Endothelial cell of umbilical vein (primary cell): ENCODE data around the gene RP9. TPM values are rescaled to one million over a fixed set of nuclear protein-coding genes. Genes with fewer than 3 reads are reported as not detected.

Experiments
- BruUV-seq: library from RNA; stranded (reverse); fragments of 400-500 nt; replicated peaks from 2 replicates; lab custom pipeline; 2021; lab: Mats Ljungman, UMichigan
- CTCF ChIA-PET: fragments of 300-600, 350-600 bp; sonication (Branson Sonifier 250); formaldehyde crosslinking; loops from one replicate; lab custom pipeline; 2021; ENCODE audit warnings: antibody characterized with exemption, inconsistent platforms; lab: Charles Lee
- POLR2A ChIA-PET: fragments of 300-600, 350-600 bp; sonication (Branson Sonifier 250); formaldehyde crosslinking; loops from one replicate; lab custom pipeline; 2021; ENCODE audit warnings: antibody characterized with exemption, inconsistent platforms; lab: Charles Lee
- DNase-seq: peaks from one replicate; pipeline ENCODE4 v3.0.0-alpha.2; 2011; ENCODE audit warnings: low read depth, low spot score
- FAIRE-seq: peaks from 2 replicates; lab custom pipeline; 2011; peaks lifted over from hg19 to GRCh38; lab: Jason Lieb, UNC
- H2AFZ ChIP-seq: 2 replicates; pipeline ENCODE4 v1.6.0; 2012; ENCODE audit warnings: low read depth, low read length, control low read depth, inconsistent platforms
- H3K27ac ChIP-seq: 2 replicates; pipeline ENCODE4 v1.5.1; 2011; ENCODE audit warnings: low read depth, mild to moderate bottlenecking, control low read depth, low read length, moderate library complexity; ENCODE audit not compliant: insufficient read depth
- H3K27me3 ChIP-seq, 2 experiments: 2 replicates each; pipeline versions ENCODE4 v1.6.0 to v1.6.1; 2011; ENCODE audit warnings: low read length in 2 of 2, mixed read lengths in 1 of 2; ENCODE audit not compliant: control insufficient read depth in 2 of 2, insufficient read depth in 2 of 2
- H3K36me3 ChIP-seq, 2 experiments: 2 replicates in 1 of 2; 3 replicates in 1 of 2; pipeline ENCODE4 v1.5.1; 2011; ENCODE audit warnings: low read length in 2 of 2, mild to moderate bottlenecking in 1 of 2, moderate library complexity in 1 of 2; ENCODE audit not compliant: control insufficient read depth in 2 of 2, insufficient read depth in 2 of 2; ENCODE audit errors: extremely low read depth in 1 of 2
- H3K4me1 ChIP-seq: 3 replicates; pipeline ENCODE4 v1.5.1; 2011; ENCODE audit warnings: mild to moderate bottlenecking, low read length; ENCODE audit not compliant: control insufficient read depth, insufficient read depth; ENCODE audit errors: extremely low read depth
- H3K4me2 ChIP-seq: 2 replicates; pipeline ENCODE4 v1.6.1; 2011; ENCODE audit warnings: low read length, control low read depth, mixed read lengths; ENCODE audit not compliant: insufficient read depth
- H3K4me3 ChIP-seq, 3 experiments: fragments of 200-600 bp in 1 of 3; sonication (generic), shearing (Covaris generic) in 1 of 3; replicated peaks in 1 of 3; 2 replicates each; pipeline ENCODE4 v1.5.1; 2011 to 2016; ENCODE audit warnings: control low read depth in 3 of 3, low read length in 3 of 3, mild to moderate bottlenecking in 2 of 3, inconsistent platforms in 1 of 3, low read depth in 1 of 3, moderate library complexity in 1 of 3; ENCODE audit not compliant: insufficient read depth in 1 of 3
- H3K79me2 ChIP-seq: 2 replicates; pipeline ENCODE4 v1.6.0; 2012; ENCODE audit warnings: low read length, inconsistent platforms; ENCODE audit not compliant: control insufficient read depth, insufficient read depth
- H3K9ac ChIP-seq: replicated peaks from 2 replicates; pipeline ENCODE3; 2011; ENCODE audit warnings: low read length, control low read depth; ENCODE audit not compliant: insufficient read depth; ENCODE audit errors: extremely low read depth
- H3K9me1 ChIP-seq: replicated peaks from 3 replicates; pipeline ENCODE4 v1.6.0; 2011; ENCODE audit warnings: mild to moderate bottlenecking, low read length; ENCODE audit not compliant: control insufficient read depth, insufficient read depth; ENCODE audit errors: extremely low read depth
- H3K9me3 ChIP-seq: replicated peaks from 2 replicates; pipeline ENCODE4 v1.5.1; 2012; ENCODE audit warnings: low read length, inconsistent platforms; ENCODE audit not compliant: control insufficient read depth, insufficient read depth
- H4K20me1 ChIP-seq: replicated peaks from 2 replicates; pipeline ENCODE3; 2011; ENCODE audit warnings: mild to moderate bottlenecking, low read length; ENCODE audit not compliant: control insufficient read depth, insufficient read depth; ENCODE audit errors: extremely low read depth
- EZH2 ChIP-seq: IDR thresholded peaks from 2 replicates; pipeline ENCODE4 v1.6.1; 2012; ENCODE audit warnings: borderline replicate concordance, low read depth, mild to moderate bottlenecking, moderate library complexity, low read length, inconsistent platforms; ENCODE audit not compliant: severe bottlenecking
- FOS ChIP-seq: IDR thresholded peaks from 2 replicates; pipeline ENCODE4 v1.6.1; 2011; ENCODE audit warnings: mild to moderate bottlenecking, low read length, moderate library complexity, borderline replicate concordance; ENCODE audit not compliant: insufficient read depth
- GATA2 ChIP-seq: IDR thresholded peaks from 2 replicates; pipeline ENCODE4 v1.7.0; 2011; ENCODE audit warnings: low read depth, mild to moderate bottlenecking, moderate library complexity, mixed read lengths, low read length; ENCODE audit not compliant: insufficient read length, insufficient read depth
- JUN ChIP-seq: IDR thresholded peaks from 2 replicates; pipeline ENCODE4 v1.6.1; 2011; ENCODE audit warnings: borderline replicate concordance, low read depth; ENCODE audit not compliant: insufficient read length, insufficient read depth
- MYC ChIP-seq: IDR thresholded peaks from one replicate; pipeline ENCODE4 v1.6.1; 2011; ENCODE audit warnings: mild to moderate bottlenecking, low read depth, low read length
- POLR2A ChIP-seq: IDR thresholded peaks from 2 replicates; pipeline ENCODE4 v1.6.1; 2012; ENCODE audit warnings: low read depth, mild to moderate bottlenecking, control low read depth, low read length
- POLR2AphosphoS5 ChIP-seq: IDR thresholded peaks from 2 replicates; pipeline ENCODE4 v1.6.1; 2012; ENCODE audit warnings: low read depth, mild to moderate bottlenecking, control low read depth, low read length, moderate library complexity; ENCODE audit not compliant: insufficient read depth
- dilution Hi-C: fragments of 300-500 bp; cut with MboI; formaldehyde crosslinking; loops from one replicate; pipeline ENCODE4 v1.15.0; 2019; ENCODE audit warnings: low sequenced_read_pairs; ENCODE audit not compliant: extremely low pct_ligation_motif_present
- intact Hi-C: fragments of 100-400 bp; cut with micrococcal nuclease; formaldehyde crosslinking; loops from one replicate; pipeline ENCODE4 v1.10.0; 2022
- polyA plus RNA-seq, 4 experiments: library from polyadenylated mRNA; depleted of rRNA in 3 of 4; stranded (reverse) in 3 of 4; unstranded in 1 of 4; fragments of >200 nt; gene quantifications; 2 replicates each; pipeline versions ENCODE4 v1.2.1 to v1.2.3, GENCODE V29; 2011 to 2012; ENCODE audit warnings: missing spikeins in 1 of 4
- total RNA-seq: library from RNA; stranded (reverse); gene quantifications from 2 replicates; pipeline ENCODE4 v1.2.3, GENCODE V29; 2021
- TF ChIP-seq, protein P1 (sequence below), 2 donors: IDR thresholded peaks; 1 replicate in 1 of 2; 2 replicates in 1 of 2; pipeline ENCODE4 v1.5.1; 2011; ENCODE audit warnings: low read length in 2 of 2, mild to moderate bottlenecking in 2 of 2, moderate library complexity in 2 of 2, control low read depth in 1 of 2, inconsistent platforms in 1 of 2, low read depth in 1 of 2; ENCODE audit not compliant: insufficient read depth in 1 of 2; ENCODE audit errors: extremely low read depth in 1 of 2
- TF ChIP-seq, protein P2 (sequence below): IDR thresholded peaks from 2 replicates; pipeline ENCODE4 v1.6.1; 2011; ENCODE audit not compliant: insufficient read depth, insufficient read length

RP9 gene
- total and polyA plus RNA-seq, 2 donors (not counting 3 experiments of a cell fraction or from before 2014, with no cell fraction given): 16.0 to 18.5 TPM

DNA sequence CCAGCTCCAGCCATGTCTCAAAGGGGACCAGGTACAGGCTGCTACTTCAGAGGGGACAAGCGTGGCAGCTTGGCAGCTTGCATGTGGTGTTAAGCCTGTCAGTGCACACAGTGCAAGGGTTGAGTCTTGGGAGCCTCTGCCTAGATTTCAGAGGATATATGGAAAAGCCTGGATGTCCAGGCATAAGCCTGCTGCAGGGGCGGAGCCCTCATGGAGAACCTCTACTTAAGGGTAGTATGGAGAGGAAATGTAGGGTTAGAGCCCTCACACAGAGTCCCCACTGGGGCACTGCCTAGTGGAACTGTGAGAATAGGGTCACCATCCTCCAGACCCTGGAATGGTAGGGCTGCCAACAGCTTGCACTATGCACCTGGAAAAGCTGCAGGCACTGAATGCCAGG lies 38.9 kb downstream of the RP9 start:
- ChIA-PET POLR2A (no interaction called here), CTCF (interaction anchor here (0.9 kb wide), 1 partner anchor 224 kb away, joined by 3 read pairs; no protein-coding TSS in a partner anchor)
- no peak overlapping the region for H3K4me2 ChIP-seq
- no TSS peak for BruUV-seq
- H3K9ac ChIP-seq: no peak overlapping the region
- H3K4me1 ChIP-seq: peaks cover 10% of the 10 kb centered on the region
- no peaks in the 10 kb centered on the region for H3K79me2 ChIP-seq
- peaks cover 2 to 4% of the 10 kb centered on the region in 2 experiments for H3K27me3 ChIP-seq
- FAIRE-seq (no peak), DNase-seq (no peak)
- H3K36me3 ChIP-seq: no peaks in the 10 kb centered on the region
- H4K20me1 ChIP-seq: no peaks in the 10 kb centered on the region
- no peak overlapping the region for H2AFZ ChIP-seq
- no peak overlapping the region for H3K27ac ChIP-seq
- TF ChIP-seq POLR2AphosphoS5 (no peak), FOS (no peak), MYC (no peak), JUN (no peak), POLR2A (no peak), GATA2 (no peak), EZH2 (no peak)
- TF ChIP-seq, protein P1, sequence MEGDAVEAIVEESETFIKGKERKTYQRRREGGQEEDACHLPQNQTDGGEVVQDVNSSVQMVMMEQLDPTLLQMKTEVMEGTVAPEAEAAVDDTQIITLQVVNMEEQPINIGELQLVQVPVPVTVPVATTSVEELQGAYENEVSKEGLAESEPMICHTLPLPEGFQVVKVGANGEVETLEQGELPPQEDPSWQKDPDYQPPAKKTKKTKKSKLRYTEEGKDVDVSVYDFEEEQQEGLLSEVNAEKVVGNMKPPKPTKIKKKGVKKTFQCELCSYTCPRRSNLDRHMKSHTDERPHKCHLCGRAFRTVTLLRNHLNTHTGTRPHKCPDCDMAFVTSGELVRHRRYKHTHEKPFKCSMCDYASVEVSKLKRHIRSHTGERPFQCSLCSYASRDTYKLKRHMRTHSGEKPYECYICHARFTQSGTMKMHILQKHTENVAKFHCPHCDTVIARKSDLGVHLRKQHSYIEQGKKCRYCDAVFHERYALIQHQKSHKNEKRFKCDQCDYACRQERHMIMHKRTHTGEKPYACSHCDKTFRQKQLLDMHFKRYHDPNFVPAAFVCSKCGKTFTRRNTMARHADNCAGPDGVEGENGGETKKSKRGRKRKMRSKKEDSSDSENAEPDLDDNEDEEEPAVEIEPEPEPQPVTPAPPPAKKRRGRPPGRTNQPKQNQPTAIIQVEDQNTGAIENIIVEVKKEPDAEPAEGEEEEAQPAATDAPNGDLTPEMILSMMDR (IDR thresholded peaks at IDR 0.05; ENCODE audit: extremely low read depth in 1 of 2, insufficient read depth in 1 of 2, low read depth in 1 of 2, low read length in 2 of 2): no peak
- TF ChIP-seq, protein P2, sequence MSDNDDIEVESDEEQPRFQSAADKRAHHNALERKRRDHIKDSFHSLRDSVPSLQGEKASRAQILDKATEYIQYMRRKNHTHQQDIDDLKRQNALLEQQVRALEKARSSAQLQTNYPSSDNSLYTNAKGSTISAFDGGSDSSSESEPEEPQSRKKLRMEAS: no peak
- dilution Hi-C loops: no loop called here
- no peak overlapping the region for H3K4me3 ChIP-seq
- intact Hi-C loops: no loop called here
- H3K9me1 ChIP-seq: no peaks in the 10 kb centered on the region
- no peaks in the 10 kb centered on the region for H3K9me3 ChIP-seq
